GM23248 (cell line): Measurements from ENCODE around the gene PRR5L. TPM values are rescaled to one million over a fixed set of nuclear protein-coding genes. Genes with fewer than 3 reads are reported as not detected.

Experiments
- DNase-seq: peaks from one replicate; pipeline ENCODE4 v3.0.0-alpha.2; 2015
- H2AFZ ChIP-seq: fragments of 200-600 bp; sonication (generic); 2 replicates; pipeline ENCODE4 v1.6.1; 2016; ENCODE audit warnings: antibody characterized with exemption
- H3F3A ChIP-seq: fragments of 200-600 bp; sonication (generic); 2 replicates; pipeline ENCODE4 v1.6.1; 2016; ENCODE audit warnings: mild to moderate bottlenecking, antibody characterized with exemption, mixed run types; ENCODE audit not compliant: insufficient read depth
- H3K27ac ChIP-seq: fragments of 200-600 bp; sonication (generic); 2 replicates; pipeline ENCODE4 v1.5.1; 2016; ENCODE audit warnings: mild to moderate bottlenecking
- H3K27me3 ChIP-seq: fragments of 200-600 bp; sonication (generic); replicated peaks from 2 replicates; pipeline ENCODE4 v1.6.1; 2016; ENCODE audit warnings: mild to moderate bottlenecking; ENCODE audit not compliant: insufficient read depth
- H3K36me3 ChIP-seq: fragments of 200-600 bp; sonication (generic); 2 replicates; pipeline ENCODE4 v1.6.1; 2016; ENCODE audit warnings: low read depth, mild to moderate bottlenecking
- H3K4me1 ChIP-seq: fragments of 200-600 bp; sonication (generic); 2 replicates; pipeline ENCODE4 v1.6.1; 2016; ENCODE audit warnings: mild to moderate bottlenecking; ENCODE audit not compliant: insufficient read depth
- H3K4me2 ChIP-seq: fragments of 200-600 bp; sonication (generic); one replicate; pipeline ENCODE4 v1.6.1; 2016; ENCODE audit warnings: mild to moderate bottlenecking; ENCODE audit not compliant: unreplicated experiment
- H3K4me3 ChIP-seq: fragments of 200-600 bp; sonication (generic); 2 replicates; pipeline ENCODE4 v1.5.1; 2016; ENCODE audit warnings: mild to moderate bottlenecking
- H3K79me2 ChIP-seq: fragments of 200-600 bp; sonication (generic); 2 replicates; pipeline ENCODE4 v1.6.1; 2016; ENCODE audit warnings: mild to moderate bottlenecking; ENCODE audit not compliant: insufficient read depth
- H3K9ac ChIP-seq: fragments of 200-600 bp; sonication (generic); 2 replicates; pipeline ENCODE4 v1.6.1; 2016; ENCODE audit warnings: mild to moderate bottlenecking
- H3K9me2 ChIP-seq: fragments of 200-600 bp; sonication (generic); 2 replicates; pipeline ENCODE4 v1.6.1; 2016; ENCODE audit warnings: mixed run types, mild to moderate bottlenecking, moderate library complexity; ENCODE audit not compliant: insufficient read depth
- H3K9me3 ChIP-seq: fragments of 200-600 bp; sonication (generic); one replicate; pipeline ENCODE4 v1.6.1; 2017; ENCODE audit warnings: low read depth
- H4K20me1 ChIP-seq: fragments of 200-600 bp; sonication (generic); 2 replicates; pipeline ENCODE4 v1.6.0; 2016; ENCODE audit not compliant: insufficient read depth
- EZH2 ChIP-seq: fragments of 200-600 bp; sonication (generic); IDR thresholded peaks from 2 replicates; pipeline ENCODE4 v1.6.1; 2018; ENCODE audit warnings: antibody characterized with exemption, mild to moderate bottlenecking; ENCODE audit not compliant: insufficient read depth, poor library complexity, severe bottlenecking
- EZH2phosphoT487 ChIP-seq: fragments of 200-600 bp; sonication (generic); IDR thresholded peaks from 2 replicates; pipeline ENCODE4 v1.6.1; 2018; ENCODE audit warnings: antibody characterized with exemption, moderate library complexity, mild to moderate bottlenecking, low read depth; ENCODE audit not compliant: insufficient read depth
- WGBS, 2 experiments: methylation state at CpG; one replicate each; pipeline ENCODE4 v1.1.6; 2015 to 2017; ENCODE audit warnings: low lambda C conversion rate in 2 of 2, low coverage in 1 of 2; ENCODE audit errors: missing lambda C conversion rate in 2 of 2; 5-methylcytosine and 5-hydroxymethylcytosine counted together
- in situ Hi-C: fragments of 300-500 bp; cut with MboI; formaldehyde crosslinking; loops from 2 replicates; pipeline ENCODE4 v1.15.0; 2020
- polyA plus RNA-seq: library from polyadenylated mRNA; unstranded; fragments of >200 nt; fragmentation: Nextera tagmentation; extraction: Ambion mirVana; gene quantifications from 2 replicates; pipeline ENCODE4 v1.2.1, GENCODE V29; 2016
- total RNA-seq: library from RNA; depleted of rRNA; stranded (reverse); fragments of >200 nt; shearing (Covaris generic); gene quantifications from 2 replicates; pipeline ENCODE4 v1.2.3, GENCODE V29; 2014

Gene PRR5L
- total and polyA plus RNA-seq, 2 experiments from 2014 or later, result 9.0 to 29.8 TPM

DNA sequence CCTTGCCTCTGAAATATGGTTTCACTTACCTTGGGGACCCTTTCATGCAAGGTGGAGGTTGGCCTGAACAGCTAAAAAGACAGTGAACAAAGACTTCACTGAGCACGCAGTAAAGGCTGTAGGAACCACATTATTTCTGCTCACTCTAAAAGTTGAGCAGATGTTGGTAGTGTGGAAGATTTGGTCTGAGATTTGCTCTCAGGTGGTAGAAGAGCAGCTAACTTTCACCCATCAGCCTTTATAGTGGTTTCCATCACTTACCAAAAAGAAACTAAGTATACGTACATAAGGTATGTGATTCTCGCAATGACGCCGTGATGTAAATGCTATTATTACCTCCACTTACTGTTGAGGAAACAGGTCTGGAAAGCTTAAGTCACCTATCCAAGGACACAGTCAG lies 47.3 kb downstream of the PRR5L start:
- Histone ChIP-seq H3K27ac (no peak overlapping the region), H3K9ac (no peak overlapping the region), H3K4me2 (no peak overlapping the region), H3K36me3 (no peaks in the 10 kb centered on the region), H3K4me1 (no peaks in the 10 kb centered on the region), H4K20me1 (no peaks in the 10 kb centered on the region), H3K27me3 (peaks cover 6% of the 10 kb centered on the region; the same call in 1 of the 2 replicates), H3K9me3 (no peaks in the 10 kb centered on the region), H2AFZ (no peak overlapping the region), H3K9me2 (no peaks in the 10 kb centered on the region), H3K79me2 (no peaks in the 10 kb centered on the region), H3F3A (no peaks in the 10 kb centered on the region), H3K4me3 (no peak overlapping the region)
- 94 to 95% methylated on average over 5 of the region's 5 CpGs for WGBS, 2 experiments
- in situ Hi-C loops, result no loop called here
- no peak for TF ChIP-seq EZH2
- no peak for DNase-seq

DNA sequence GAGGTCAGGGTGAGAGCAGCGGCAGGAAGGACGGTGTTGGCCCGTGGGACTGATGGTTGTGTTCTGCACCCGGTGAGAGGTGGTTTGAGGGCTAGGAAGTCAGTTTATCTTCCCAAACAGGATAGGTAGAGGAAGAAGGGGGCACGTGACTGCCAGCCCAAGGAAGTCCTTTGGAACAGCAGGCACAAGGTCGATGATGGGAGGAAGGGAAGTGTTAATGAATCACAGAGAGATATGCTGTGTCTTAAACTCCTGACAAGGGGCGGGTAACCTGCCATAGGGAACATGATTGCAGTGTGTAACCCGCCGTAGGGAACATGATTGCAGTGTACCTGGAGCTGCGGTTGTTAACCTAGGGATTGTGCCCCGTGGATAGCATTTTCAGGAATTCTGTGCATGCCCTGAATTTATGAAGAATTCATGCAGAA lies 49.0 kb downstream of the PRR5L start:
- H3K4me1 ChIP-seq, result peaks cover 4% of the 10 kb centered on the region; the same call in 1 of the 2 replicates
- no peaks in the 10 kb centered on the region for H3K79me2 ChIP-seq
- H3K9me3 ChIP-seq, result no peaks in the 10 kb centered on the region
- H3K36me3 ChIP-seq, result no peaks in the 10 kb centered on the region
- H3K4me2 ChIP-seq, result no peak overlapping the region
- in situ Hi-C loops, result no loop called here
- no peak overlapping the region for H3K9ac ChIP-seq
- no peak overlapping the region for H3K27ac ChIP-seq
- no peak overlapping the region for H2AFZ ChIP-seq
- no peak for DNase-seq
- 74 to 75% methylated on average over 11 of the region's 11 CpGs for WGBS, 2 experiments
- no peak overlapping the region for H3K4me3 ChIP-seq
- H3K9me2 ChIP-seq, result no peaks in the 10 kb centered on the region
- peaks cover 6% of the 10 kb centered on the region; the same call in 1 of the 2 replicates for H3K27me3 ChIP-seq
- TF ChIP-seq EZH2phosphoT487 (no peak), EZH2 (no peak)
- no peaks in the 10 kb centered on the region for H4K20me1 ChIP-seq
- H3F3A ChIP-seq, result no peaks in the 10 kb centered on the region

DNA sequence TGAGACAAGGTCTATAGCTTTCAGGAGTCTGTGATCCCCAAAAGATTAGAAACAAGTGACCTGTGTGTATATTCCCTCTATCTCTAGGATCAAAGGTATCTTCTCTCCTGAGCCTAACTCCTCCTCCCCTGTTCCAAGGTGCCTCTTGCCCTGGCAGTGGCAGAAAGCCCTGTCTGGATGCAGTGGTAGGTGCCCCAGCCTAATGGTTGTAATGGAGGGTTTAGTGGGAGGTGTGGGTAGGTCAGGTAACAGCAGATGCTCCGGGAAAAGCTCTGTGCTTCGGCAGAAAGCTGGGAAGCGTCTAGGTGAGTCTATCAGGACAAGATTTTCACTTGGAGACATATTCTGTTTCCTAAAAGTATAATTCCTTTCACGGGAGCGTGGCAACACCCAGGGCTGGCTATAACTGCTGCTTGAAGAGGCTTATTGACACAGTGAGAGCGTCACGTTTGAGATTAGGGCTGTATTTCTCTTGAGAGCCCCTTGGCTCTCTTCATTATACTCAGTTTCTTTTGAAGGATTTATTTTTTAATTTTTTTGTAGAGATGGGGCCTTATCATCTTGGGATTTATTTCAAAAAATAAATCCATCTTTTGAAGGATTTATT lies 49.5 kb downstream of the PRR5L start:
- H3K4me3 ChIP-seq, result no peak overlapping the region
- no peaks in the 10 kb centered on the region for H3K9me2 ChIP-seq
- no peak overlapping the region for H3K4me2 ChIP-seq
- peaks cover 6% of the 10 kb centered on the region; the same call in 1 of the 2 replicates for H3K27me3 ChIP-seq
- no peak overlapping the region for H3K27ac ChIP-seq
- WGBS, 2 experiments, result 66 to 69% methylated on average over 7 of the region's 7 CpGs
- H3K36me3 ChIP-seq, result no peaks in the 10 kb centered on the region
- TF ChIP-seq EZH2phosphoT487, result no peak
- no peak for TF ChIP-seq EZH2
- H2AFZ ChIP-seq, result no peak overlapping the region
- DNase-seq, result no peak
- no peak overlapping the region for H3K9ac ChIP-seq
- no peaks in the 10 kb centered on the region for H3K9me3 ChIP-seq
- H3K79me2 ChIP-seq, result no peaks in the 10 kb centered on the region
- in situ Hi-C loops, result no loop called here
- no peaks in the 10 kb centered on the region for H3F3A ChIP-seq
- H3K4me1 ChIP-seq, result peaks cover 4% of the 10 kb centered on the region; the same call in 1 of the 2 replicates
- no peaks in the 10 kb centered on the region for H4K20me1 ChIP-seq

DNA sequence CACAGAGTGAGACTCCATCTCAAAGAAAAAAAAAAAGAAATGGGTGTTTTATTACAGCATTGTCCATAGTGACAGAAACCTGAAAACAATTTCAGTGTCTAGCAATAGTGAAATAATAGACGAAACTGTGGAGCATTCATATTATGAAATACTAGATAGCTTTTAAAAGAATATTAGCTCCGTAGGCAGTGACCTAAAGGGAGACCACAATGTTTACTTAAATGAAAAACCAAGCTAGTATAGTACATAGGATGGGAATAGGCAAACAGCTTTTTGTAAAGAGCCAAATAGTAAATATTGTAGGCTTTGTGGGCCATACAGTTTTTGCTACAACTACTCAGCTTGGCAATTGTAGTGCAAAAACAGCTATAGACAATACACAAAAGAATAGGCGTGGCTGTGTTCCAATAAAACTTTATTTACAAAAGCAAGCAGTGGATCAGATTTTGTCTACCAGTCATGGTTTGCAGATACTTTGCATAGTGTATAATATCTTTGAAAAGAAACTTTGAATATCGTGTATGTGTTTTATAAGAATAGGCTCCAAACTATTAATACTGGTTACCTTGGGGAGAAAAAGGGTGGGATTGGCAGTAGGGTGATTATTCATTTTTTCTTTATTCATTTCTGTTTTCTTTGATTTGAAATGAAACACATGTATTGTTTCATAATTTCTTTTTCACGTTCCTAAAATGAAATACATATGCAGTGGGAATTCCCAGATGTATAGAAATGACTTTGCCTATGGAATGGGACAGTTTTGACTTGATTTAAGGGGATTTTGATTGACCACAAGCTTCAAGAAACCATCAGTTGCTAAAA lies 50.7 kb downstream of the PRR5L start:
- no peak overlapping the region for H3K4me2 ChIP-seq
- H3K4me1 ChIP-seq, result peaks cover 4% of the 10 kb centered on the region; the same call in 1 of the 2 replicates
- no peak overlapping the region for H3K9ac ChIP-seq
- H2AFZ ChIP-seq, result no peak overlapping the region
- TF ChIP-seq EZH2, result no peak
- H3F3A ChIP-seq, result no peaks in the 10 kb centered on the region
- H3K79me2 ChIP-seq, result no peaks in the 10 kb centered on the region
- H4K20me1 ChIP-seq, result no peaks in the 10 kb centered on the region
- H3K27me3 ChIP-seq, result 0 out of 2 replicates have a peak, but pooled peaks cover 6% of the 10 kb centered on the region
- no peak for DNase-seq
- H3K36me3 ChIP-seq, result no peaks in the 10 kb centered on the region
- in situ Hi-C loops, result no loop called here
- no peaks in the 10 kb centered on the region for H3K9me3 ChIP-seq
- H3K9me2 ChIP-seq, result no peaks in the 10 kb centered on the region
- H3K27ac ChIP-seq, result no peak overlapping the region
- 54 to 55% methylated on average over 5 of the region's 5 CpGs for WGBS, 2 experiments
- no peak overlapping the region for H3K4me3 ChIP-seq
